SK-N-MC (cell line): Measurements from ENCODE around the gene GPR157.

Source experiments
- EZH2 ChIP-seq: fragments of 200-600 bp; sonication (generic); IDR thresholded peaks from one replicate; pipeline ENCODE4 v1.6.1; 2017; ENCODE audit warnings: antibody characterized with exemption
- POLR2AphosphoS5 ChIP-seq: IDR thresholded peaks from 2 replicates; pipeline ENCODE4 v1.6.1; 2012; ENCODE audit warnings: mild to moderate bottlenecking, low read depth, low read length, borderline replicate concordance

DNA sequence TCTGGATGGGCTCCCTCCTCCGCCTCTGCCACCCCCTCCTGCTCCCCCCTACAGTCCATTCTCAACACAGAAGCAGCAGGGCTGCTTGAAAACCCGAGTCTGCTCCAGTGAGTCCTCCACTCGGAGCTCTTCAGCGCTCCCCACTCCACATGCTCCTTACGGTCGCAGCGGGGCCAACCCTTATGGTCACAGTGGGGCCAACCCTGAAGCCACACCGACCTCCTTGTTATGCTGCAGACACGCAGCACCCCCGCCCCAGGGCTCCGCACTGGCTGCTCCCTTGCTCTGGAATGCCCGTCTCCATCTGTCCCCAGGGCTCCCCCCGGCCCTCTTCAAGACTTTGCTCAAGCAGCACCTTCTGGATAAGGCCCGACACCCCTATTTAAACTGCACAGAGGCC lies 22.6 kb downstream of the GPR157 start:
- TF ChIP-seq EZH2, result no peak
- TF ChIP-seq POLR2AphosphoS5, result no peak
